PFSK-1 (cell line): ENCODE data around the gene APLP2.

Experiments
- FOXP2 ChIP-seq: optimal IDR thresholded peaks from 2 replicates; pipeline ENCODE3; 2011; ENCODE audit warnings: borderline replicate concordance, control low read depth, inconsistent platforms; ENCODE audit not compliant: insufficient read depth; ENCODE audit errors: extremely low read length, extremely low read depth
- POLR2AphosphoS5 ChIP-seq: IDR thresholded peaks from 2 replicates; pipeline ENCODE4 v1.6.1; 2012; ENCODE audit warnings: low read depth, mild to moderate bottlenecking, control low read depth, low read length, moderate library complexity
- SIN3A ChIP-seq: IDR thresholded peaks from 2 replicates; pipeline ENCODE4 v1.6.1; 2012; ENCODE audit warnings: mild to moderate bottlenecking, low read length, moderate library complexity, borderline replicate concordance; ENCODE audit not compliant: insufficient read depth
- TAF1 ChIP-seq: IDR thresholded peaks from 2 replicates; pipeline ENCODE4 v1.6.1; 2012; ENCODE audit warnings: low read length, control low read depth, borderline replicate concordance; ENCODE audit not compliant: insufficient read depth
- TF ChIP-seq, protein P1 (sequence below), 2 experiments: IDR thresholded peaks; 2 replicates each; pipeline versions ENCODE4 v1.6.1 to v1.8.0; 2011 to 2012; ENCODE audit warnings: low read depth in 2 of 2, low read length in 2 of 2, control low read depth in 1 of 2, inconsistent platforms in 1 of 2, mild to moderate bottlenecking in 1 of 2, moderate library complexity in 1 of 2; ENCODE audit not compliant: insufficient read depth in 1 of 2

The APLP2 gene

DNA sequence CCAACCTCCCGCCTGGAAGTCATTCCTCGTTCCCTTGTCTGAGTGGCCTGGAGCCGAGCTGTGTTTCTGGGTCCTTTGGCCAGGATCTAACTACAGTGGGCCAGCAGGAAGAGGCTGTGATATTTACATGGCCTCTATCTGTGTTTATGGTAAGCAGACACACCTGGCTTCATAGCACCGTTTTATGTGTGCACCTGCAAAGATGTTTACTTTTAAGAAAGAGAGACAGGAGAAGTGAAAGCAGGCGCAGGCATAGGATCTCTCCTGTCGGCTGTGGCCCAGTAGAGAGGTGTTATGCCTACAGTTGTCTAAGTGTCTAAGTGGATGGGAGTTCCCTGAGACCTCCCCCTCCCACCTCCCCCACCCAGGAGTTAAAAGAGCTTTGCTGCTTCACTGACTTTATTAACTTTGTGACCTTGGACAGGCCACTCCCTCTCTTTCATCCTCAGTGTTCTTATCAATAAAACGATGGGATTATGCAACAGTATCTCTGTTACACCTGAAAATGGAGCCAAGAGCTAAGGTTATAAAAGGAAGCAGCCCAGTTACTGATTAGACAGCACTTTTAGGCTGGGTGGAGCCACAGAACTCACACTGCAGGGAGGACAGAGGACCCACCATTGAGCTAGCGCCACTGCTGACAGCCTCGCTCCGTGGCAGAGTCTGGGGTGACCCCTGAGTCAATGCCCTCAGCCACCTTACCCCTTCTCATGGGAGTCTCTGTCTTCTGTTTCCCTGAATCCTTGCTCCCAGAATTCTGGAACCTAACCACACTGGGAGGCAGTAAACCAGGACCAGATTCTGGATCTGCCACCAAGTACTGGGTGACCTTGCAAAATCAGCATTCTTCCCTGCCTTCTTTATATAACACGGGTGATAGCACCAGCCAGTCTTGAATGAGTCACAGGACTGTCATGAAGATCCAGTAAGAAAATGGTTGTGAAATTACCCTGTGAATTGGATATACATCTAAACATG, 111.9 kb downstream of the APLP2 start:
- TF ChIP-seq, protein P1, sequence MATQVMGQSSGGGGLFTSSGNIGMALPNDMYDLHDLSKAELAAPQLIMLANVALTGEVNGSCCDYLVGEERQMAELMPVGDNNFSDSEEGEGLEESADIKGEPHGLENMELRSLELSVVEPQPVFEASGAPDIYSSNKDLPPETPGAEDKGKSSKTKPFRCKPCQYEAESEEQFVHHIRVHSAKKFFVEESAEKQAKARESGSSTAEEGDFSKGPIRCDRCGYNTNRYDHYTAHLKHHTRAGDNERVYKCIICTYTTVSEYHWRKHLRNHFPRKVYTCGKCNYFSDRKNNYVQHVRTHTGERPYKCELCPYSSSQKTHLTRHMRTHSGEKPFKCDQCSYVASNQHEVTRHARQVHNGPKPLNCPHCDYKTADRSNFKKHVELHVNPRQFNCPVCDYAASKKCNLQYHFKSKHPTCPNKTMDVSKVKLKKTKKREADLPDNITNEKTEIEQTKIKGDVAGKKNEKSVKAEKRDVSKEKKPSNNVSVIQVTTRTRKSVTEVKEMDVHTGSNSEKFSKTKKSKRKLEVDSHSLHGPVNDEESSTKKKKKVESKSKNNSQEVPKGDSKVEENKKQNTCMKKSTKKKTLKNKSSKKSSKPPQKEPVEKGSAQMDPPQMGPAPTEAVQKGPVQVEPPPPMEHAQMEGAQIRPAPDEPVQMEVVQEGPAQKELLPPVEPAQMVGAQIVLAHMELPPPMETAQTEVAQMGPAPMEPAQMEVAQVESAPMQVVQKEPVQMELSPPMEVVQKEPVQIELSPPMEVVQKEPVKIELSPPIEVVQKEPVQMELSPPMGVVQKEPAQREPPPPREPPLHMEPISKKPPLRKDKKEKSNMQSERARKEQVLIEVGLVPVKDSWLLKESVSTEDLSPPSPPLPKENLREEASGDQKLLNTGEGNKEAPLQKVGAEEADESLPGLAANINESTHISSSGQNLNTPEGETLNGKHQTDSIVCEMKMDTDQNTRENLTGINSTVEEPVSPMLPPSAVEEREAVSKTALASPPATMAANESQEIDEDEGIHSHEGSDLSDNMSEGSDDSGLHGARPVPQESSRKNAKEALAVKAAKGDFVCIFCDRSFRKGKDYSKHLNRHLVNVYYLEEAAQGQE (IDR thresholded peaks at IDR 0.05; ENCODE audit: insufficient read depth in 1 of 2, low read depth in 2 of 2, low read length in 2 of 2): no peak
- TF ChIP-seq FOXP2 (no peak), POLR2AphosphoS5 (no peak), SIN3A (no peak), TAF1 (no peak)

DNA sequence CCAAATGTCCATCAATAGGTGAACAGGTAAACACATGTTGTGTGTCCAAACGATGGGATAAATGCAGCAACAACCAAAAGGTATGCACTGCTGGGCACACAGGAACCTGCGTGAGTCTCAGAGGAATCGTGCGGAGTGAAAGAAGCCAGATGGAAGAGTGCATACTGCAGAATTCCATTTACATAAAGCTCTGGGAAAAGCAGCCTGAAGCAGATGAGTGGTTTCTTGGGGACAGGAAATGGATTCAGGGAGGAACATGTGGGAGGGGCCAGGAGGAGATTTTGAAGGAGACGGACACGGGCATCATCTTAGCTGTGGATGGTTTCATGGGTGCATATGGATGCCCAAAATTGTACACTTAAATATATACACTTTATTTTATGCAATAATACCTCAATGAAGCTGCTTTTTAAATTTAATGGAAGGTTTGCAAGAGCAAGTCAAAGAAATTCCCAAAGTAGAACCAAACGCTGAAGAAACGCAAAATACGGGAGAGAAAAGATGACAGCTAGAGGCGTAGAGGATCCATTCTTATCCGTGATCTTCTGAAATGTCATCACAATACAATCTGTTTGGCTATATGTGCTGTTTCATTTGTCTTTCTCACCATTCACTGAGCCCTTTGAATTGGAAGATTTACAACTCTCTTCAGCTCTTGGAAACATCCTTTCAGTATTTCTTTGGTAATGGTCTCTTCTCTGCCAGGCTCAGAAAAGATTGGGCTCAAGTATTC, 114.3 kb downstream of the APLP2 start:
- TF ChIP-seq FOXP2 (no peak), TAF1 (no peak), POLR2AphosphoS5 (no peak), SIN3A (no peak)
- TF ChIP-seq, protein P1 (IDR thresholded peaks at IDR 0.05; ENCODE audit: insufficient read depth in 1 of 2, low read depth in 2 of 2, low read length in 2 of 2): no peak

DNA sequence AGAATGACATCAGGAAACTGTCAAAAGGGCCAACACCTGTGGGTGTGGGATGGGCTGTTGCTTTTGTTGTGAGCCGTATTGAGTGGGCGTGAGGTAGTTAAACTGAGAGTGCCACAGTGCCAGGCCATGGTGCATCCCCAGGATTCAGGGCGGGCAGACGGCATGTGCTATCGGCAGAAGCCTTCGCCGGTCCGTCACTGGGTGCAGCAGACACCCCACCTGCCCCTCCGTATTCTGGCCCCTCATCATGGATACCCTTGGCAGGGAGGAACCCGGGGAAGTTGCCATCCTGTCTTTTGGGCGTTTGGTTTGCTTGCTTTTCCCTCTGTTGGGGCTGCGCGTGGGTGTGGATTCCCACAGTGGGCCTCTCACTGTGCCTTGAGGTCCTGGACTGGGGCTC, 117.4 kb downstream of the APLP2 start:
- TF ChIP-seq FOXP2 (no peak), POLR2AphosphoS5 (no peak), SIN3A (no peak), TAF1 (no peak)
- TF ChIP-seq, protein P1 (IDR thresholded peaks at IDR 0.05; ENCODE audit: insufficient read depth in 1 of 2, low read depth in 2 of 2, low read length in 2 of 2): no peak

DNA sequence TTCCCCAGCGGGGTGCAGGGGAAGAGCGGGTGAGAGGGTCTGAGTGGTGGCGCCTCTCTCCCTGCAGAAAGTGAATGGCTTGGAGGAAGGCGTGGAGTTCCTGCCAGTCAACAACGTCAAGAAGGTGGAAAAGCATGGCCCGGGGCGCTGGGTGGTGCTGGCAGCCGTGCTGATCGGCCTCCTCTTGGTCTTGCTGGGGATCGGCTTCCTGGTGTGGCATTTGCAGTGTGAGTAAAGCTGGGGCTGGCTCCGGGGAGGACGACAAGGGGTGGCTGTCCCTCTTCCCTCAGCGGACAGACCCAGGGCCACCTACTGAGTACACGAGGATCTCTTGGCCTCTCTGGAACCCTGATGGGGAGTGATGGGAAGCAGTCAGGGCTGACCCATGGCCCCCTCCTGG, 118.4 kb downstream of the APLP2 start:
- TF ChIP-seq SIN3A (no peak), POLR2AphosphoS5 (no peak), FOXP2 (no peak), TAF1 (no peak)
- TF ChIP-seq, protein P1 (IDR thresholded peaks at IDR 0.05; ENCODE audit: insufficient read depth in 1 of 2, low read depth in 2 of 2, low read length in 2 of 2): no peak
